Measurements from ENCODE around the gene CNDP2.

DNA sequence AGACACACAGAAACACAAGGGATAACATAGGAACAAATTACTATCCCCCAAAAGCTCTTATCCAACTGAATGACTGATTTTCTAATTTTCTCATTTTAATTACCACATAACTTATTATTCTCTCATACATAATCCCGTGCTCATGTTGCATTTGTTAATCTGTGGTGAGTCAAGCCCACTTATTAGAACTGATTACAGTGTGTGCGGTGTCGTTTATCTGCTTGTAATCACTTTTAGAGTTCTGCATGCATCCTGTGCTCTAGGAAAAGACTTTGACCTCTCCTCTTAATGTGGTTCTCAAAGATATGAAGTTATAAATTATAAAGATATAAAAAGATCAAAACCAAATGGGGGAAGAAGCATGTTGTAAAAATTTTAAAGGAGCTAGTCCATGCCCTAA lies 67.8 kb downstream of the CNDP2 start:
- TF ChIP-seq CTCF (IDR thresholded peaks at IDR 0.05; ENCODE audit: low read depth, low read length, poor library complexity, severe bottlenecking) = no peak
- TF ChIP-seq EZH2phosphoT487 (IDR thresholded peaks at IDR 0.05; ENCODE audit: borderline replicate concordance, low read length) = no peak

All from DOHH2 (cell line).